Measurements from ENCODE around the gene PET100.

GRCh38 chr19:7618771-7619510 is 10.7 kb upstream of the PET100 start:
- TF ChIP-seq, protein P1, sequence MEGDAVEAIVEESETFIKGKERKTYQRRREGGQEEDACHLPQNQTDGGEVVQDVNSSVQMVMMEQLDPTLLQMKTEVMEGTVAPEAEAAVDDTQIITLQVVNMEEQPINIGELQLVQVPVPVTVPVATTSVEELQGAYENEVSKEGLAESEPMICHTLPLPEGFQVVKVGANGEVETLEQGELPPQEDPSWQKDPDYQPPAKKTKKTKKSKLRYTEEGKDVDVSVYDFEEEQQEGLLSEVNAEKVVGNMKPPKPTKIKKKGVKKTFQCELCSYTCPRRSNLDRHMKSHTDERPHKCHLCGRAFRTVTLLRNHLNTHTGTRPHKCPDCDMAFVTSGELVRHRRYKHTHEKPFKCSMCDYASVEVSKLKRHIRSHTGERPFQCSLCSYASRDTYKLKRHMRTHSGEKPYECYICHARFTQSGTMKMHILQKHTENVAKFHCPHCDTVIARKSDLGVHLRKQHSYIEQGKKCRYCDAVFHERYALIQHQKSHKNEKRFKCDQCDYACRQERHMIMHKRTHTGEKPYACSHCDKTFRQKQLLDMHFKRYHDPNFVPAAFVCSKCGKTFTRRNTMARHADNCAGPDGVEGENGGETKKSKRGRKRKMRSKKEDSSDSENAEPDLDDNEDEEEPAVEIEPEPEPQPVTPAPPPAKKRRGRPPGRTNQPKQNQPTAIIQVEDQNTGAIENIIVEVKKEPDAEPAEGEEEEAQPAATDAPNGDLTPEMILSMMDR (IDR thresholded peaks at IDR 0.05 in 4 of 5, conservative IDR thresholded peaks at IDR 0.05 in 1 of 5) = no peak
- no peak for TF ChIP-seq POLR2A (IDR thresholded peaks at IDR 0.05)

All from gastrocnemius medialis (tissue), 4 donors.